ENCODE data around the gene CELSR1.
"Not testable (repeated sequence)": the region's sequence is repeated elsewhere in the genome, so short reads cannot be mapped to it uniquely, and the experiment has no call there.

Gene CELSR1

DNA sequence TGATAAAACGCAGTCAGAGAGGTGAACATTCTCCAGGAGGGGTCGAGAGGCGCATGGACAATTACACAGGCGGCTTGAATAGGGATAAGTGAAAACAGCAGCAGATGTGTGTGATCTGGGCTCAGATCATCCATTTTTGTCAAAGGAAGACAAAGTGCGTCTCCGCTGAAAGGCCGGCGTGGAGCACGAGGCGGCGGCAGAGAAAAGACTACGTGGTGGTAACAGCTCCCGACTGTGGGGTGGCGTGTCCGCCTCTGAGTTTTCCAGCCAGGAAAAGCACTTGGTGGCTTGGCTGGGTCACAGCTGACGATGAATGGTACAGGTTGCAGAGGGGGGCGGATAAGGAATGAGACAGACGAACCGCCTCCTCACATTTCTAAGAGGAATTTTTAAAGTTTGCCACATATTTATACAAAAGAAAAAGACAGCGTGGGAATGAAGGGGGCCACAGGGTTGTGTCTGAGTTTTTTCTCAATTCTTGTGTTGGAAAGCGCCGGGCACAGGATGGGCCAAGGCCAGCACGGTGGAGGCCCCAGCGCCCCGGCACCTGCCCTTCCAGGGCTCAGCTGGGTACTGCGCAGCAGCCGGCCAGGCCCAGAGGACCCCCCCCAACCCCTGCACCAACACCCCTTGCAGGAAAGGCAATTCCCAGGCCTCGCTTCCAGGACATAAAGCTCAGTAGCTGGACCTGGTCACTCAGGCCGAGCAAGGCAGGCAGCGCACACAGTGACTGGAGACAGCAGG, 121.5 kb downstream of the CELSR1 start:
- no peak for DNase-seq

DNA sequence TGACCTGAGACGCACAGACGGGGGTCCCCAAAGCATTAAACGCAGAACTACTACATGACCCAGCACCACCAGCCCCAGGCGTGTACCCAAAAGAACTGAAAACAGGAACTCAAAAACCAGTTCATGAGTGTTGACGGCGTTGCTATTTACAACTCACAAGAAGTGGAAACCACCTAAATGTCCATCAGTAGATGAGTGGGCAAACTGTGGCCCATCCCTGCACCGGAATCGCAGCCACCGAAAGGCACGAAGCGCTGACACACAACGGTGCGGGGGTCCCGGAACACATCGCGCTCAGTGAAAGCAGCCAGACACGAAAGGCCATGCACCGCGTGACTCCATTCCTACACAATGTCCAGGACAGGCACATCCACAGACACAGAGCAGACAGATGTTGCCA, 122.7 kb downstream of the CELSR1 start:
- DNase-seq = no peak

DNA sequence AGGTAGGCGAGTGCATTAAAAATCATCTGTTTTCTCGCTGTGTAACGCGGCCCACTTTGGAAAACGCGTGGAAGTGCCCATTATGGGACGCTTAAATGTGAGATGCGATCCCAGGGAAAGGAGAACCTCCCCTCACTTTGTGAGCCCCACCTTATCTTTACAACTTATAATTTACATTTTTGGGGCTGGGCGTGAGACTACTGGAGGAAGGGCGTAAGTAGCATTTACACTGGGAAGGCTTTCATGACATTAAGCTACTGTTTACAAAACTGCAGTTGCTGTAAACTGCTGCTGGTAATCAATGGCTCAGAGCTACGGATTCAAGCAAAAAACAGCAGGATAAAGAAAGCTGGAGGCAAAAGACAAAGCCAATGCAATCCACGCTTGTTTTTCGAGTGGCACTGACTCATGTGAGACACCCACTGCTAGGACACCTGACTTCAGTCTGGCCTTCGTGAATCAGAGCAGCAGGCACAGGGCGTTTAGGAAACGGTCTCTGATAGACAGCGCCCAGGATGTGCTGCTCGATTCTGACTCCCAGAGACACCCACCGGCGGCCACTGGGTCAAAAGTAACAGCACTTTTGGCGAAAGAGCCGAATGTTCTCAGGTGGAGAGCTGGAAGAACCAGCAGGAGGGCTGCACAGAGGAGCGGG, 123.6 kb downstream of the CELSR1 start:
- DNase-seq = no peak

DNA sequence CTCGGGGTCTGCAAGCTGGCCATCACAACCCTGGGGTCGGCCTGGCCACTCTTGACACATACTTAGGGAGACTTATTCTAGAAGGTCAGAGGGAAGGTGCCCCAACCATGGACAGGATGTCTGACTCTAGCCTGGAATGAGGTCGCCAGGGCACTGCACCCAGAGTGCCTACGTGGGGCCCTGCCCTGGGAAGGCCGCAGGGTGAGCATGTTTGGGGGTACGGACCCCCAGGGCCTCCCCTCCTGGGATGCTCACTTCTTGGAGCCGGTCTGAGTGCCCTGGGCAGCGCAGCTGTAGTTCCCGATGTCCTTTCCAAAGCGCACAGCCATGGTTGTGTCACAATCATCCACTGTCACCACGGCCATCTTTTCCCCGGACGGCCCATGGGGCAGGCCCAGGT, 126.1 kb downstream of the CELSR1 start:
- no peak for DNase-seq

DNA sequence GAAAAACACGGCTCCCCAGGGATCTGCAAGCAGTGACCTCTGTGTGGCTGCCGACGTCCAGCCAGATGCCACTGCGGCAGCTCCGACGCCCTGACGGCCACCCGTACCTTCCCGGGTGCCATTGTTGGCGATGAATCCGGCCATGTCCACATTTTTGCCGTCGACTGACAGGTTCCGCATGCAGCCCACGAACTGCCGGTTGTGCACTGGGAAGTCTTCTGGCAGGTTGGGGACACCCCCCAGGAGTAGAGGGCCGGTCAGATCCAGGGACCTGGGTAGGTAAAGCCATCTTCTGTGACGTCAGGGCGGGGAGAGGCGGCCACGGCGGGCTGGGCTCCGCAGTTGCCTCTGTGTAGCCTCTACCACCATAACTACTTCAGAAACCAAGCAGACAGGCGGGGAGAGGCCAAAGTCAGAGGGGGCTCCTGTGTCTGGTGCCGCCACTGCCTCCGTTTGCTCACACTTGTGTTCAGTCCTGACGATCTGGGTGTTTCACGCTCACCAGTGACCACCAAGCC, 127.1 kb downstream of the CELSR1 start:
- no peak for DNase-seq

DNA sequence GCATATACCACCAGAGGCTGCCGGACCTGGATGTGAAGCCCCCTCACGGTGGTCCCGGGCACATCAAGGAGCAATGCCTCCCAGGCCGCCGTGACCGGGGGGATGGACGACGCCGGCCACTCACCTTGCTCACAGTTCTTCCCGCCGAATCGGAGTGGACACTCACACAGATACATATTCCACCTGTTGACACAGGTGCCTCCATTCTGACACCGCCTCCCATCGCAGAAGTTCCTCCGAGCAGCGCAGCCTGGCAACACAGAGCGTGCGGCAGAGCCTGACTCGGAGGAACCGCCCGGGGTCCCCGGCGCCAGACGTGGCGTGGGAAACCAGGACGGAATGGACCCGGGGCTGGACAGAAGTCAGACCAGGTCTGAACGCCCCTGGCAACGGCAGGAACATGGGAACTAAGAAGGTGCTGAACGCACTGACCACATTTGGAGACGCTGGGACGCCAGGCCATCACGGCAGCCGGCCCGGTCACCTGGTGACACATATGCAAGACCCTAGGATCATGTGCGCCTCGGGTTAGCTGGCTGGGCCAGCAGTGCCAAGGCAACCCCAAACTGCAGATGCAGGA, 127.7 kb downstream of the CELSR1 start:
- no peak for DNase-seq

DNA sequence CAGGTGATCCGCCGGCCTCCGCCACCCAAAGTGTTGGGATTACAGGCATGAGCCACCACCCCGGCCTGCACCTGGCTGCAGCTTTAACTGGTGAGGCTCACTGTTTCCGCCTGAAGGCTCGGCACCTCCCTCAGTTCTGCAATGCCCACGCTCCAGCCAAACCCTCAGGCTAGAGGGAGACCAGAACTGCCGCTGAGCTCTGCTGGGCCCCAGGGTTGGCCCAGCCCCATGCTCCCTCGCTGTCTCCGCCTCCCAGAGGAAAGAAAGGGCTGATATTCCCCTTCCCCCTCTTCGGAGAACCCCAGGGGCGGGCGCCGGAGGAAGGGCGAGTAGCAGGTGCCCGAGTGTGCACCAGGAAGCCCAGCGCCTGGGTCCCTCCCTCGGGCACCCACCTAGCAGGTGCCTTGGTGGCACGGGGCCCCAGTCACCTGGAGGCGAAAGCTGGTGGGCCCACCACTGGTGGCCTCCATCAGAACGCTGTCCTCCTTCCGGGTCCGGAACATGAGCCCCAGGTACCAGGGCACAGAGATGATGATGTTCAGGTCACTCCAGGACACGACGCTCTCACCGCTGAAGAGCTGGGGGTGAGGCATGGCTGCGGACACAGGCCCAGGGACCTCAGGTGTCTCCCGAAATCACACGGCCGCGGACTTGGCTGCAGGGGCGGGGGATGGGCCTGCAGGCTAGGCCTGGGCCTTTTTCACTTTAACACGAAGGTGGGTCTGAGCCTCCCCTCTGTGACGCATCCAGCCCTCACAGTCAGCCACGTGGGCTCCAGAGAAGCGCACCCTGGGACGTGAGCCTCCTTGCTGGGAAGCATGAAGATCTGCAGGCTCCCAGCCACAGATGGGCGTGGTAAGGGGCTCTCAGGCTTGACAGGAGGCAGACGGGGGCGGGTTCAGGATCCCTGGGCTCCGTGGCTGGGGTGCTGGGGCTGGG, 128.6 kb downstream of the CELSR1 start:
- no peak for DNase-seq

DNA sequence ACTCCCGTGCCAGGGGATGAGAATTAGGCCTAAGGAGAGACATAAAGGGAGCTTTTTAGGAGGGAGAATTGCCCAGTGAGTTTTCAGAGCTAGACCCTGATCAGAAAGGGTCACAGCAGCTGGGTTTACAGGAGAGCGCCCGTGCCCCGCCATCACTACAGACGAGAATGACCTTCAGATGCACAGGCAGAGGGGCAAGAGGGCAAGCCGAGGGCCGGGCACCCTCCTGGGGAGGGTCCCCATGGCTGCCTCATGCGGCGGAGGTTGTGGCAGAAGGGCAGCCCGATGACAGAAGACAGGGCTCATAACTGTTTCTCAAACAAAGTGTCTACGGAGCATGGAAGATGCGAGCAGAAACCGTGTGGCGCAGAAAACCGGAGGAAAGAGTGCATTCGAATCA, 129.7 kb downstream of the CELSR1 start:
- no peak for DNase-seq

DNA sequence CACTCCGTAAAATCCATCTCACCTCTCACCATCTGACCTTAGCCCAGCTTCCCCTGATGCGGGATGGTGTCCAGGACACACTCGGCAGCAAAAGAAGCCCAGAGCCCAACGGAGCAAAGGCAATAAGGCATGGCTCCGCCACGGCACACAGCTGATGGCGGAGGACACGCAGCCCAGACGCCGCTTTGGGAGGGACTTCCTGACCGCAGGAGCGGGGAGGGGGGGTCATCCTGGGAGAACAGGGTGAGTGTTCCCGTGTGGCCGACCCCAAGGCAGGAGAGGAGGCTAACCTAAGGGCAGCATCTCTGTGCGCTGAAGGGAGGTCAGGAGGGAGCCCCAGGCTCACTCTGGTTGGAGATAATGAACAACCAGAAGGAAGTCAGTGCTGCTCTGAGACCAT, 130.6 kb downstream of the CELSR1 start:
- no peak for DNase-seq

DNA sequence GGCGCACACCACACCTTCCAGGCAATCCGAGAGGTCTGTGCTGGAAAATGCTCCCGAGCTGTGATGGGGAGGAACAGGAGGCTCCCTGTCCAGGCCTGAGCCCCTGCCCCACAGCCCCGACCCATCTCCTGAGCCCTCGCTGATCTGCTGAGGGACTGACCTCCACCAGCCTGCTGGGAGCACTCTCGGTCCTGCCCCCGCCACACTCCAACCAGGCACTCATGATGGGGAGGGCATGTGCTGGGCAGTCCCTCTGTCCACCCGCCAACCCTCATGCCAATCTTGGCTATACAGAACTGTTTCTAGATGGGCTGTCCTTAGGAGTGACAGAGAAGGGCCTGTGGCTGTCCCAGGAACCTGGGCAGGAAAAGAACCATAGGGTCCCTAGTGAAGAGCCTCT, 131.1 kb downstream of the CELSR1 start:
- DNase-seq = no peak

DNA sequence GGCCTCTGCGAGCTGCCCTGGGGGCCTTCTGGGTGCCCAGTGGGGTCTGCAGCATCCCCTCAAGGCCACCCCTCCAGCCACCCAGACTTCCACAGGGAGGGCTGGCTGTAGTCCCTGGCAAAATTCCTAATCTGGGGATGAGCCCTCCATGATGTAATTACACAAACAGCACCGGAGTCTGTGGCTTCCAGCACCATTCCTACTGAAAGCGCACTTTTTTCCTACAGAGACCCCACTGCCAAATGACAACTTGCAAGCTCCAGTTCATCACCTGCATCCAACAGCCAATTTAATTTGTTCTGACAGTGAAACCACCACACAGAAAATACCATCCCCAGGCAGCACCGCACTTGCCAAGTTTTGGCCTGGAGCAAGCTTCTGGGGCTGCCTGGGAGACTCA, 131.5 kb downstream of the CELSR1 start:
- DNase-seq = no peak

DNA sequence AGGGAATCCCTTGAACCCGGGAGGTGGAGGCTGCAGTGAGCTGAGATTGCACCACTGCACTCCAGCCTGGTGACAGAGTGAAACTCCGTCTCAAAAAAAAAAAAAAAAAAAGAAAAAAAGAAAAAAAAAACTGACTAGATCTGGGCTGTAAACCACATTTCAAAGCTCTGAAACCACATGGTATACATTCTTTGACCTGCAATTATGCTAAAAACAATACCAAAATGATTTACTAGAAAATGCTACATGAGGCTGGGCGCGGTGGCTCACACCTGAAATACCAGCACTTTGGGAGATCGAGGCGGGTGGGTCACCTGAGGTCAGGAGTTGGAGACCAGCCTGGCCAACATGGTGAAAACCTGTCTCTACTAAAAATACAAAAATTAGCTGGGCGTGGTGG, 133.5 kb downstream of the CELSR1 start:
- not testable (repeated sequence) for DNase-seq

DNA sequence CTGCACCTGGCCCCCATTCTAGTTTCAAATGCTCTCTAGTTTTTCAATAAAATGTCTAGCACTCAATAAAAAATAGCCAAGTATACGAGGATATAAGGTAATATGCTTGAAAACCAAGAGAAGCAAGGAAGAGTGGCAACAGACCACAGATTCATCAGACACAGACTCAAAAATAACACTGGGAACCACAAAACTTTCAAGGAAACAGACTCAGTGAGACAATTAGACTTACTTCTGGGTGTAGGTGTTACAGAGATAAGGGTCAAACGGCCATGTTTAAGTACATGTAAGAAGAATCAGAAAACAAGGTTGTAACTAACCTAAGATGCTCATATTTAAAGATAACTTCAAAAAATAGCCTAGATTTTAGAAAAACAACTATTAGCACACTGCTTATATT, 134.9 kb downstream of the CELSR1 start:
- no peak for DNase-seq

DNA sequence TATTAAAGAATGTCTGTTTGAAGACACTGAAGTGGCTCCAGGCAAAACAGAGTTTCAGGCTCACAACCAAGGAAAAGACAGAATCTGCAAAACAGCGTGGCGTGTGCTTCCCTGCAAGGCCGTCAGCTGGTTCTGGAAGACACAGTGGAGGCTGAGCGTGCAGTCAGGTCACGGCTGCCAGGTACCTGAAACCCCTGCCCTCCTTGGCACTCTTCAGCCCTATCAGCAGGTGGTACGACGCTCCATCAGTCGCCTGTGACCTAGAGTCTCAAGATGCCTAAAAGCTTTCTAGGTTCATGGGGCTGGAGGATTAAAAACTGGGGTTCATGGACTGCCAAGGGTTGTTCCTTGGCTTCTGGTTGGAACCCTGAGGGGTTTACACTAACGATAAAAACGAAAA, 136.1 kb downstream of the CELSR1 start:
- no peak for DNase-seq

DNA sequence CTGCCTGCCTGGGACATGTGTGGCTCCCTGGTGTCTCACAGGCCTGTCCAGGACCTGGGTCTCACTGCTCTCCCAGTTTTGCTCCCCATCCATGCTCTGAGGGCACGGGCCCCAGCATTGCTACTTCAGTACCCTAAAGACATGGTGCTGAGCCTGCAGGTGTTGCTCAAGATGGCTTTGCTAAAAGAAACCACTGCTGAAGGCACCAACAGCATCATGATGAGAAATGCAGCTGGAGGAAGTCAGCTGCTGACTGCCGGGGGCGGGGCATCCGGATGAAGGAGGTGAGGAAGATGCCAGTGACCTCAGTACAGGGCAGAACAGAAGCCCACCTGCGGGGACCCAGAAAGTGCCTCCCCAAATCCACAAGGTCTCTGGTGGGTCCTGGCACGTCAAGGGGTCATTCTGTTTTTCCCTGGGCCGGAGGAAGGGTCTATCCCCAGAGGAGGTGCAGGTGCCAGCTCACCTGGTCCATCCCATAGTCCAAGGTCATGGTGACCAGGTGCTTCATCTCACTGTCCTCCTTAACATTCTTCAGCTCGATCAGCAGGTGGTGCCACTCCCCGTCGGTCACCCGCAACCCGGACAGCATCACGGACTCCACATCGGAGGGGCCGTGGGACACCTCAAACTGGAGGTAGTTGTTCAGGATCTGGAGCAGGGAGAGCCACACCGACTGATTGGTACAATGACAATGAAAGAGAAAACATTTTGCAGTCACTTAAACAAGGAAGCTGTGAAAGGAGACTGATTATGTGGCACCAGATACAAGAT, 138.0 kb downstream of the CELSR1 start:
- no peak for DNase-seq

DNA sequence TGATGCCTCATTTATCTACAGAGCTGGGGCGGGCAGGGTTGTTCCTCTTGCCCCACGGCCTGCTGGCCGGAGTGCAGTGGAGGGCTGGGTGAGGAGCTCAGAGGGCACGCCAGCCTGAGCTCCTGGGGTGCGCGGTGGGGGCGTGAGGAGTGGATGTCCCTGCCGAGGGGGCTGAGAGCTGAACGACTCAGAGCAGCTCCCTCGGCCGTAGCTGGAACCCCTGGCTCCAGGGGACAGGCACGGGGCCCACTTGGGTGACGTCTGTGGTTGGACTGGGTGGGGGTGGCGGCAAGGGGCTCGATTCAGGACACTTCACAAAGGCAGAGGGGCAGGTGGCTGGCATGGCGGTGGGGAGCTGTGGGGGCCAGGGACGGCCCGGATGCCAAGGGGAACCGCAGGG, 139.5 kb downstream of the CELSR1 start:
- DNase-seq = no peak

DNA sequence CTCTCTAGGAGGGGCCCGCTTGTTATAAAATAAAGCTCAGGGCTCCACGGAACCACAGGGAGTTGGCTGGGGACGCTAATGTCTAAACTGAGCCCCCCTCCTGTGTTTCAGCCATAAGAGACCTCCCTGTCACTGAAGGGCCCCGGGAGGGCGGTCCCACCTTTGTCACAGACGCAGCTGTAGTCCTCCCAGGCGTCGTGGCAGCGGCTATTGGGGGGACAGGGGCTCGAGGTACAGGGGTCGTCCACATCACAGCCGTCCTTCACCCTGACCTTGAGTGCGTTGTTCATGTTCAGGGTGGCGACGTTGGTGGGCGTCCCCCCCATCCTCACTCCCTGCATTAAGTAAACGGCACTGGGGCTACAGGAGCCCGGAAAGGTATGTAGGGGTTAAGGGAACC, 139.9 kb downstream of the CELSR1 start:
- no peak for DNase-seq

DNA sequence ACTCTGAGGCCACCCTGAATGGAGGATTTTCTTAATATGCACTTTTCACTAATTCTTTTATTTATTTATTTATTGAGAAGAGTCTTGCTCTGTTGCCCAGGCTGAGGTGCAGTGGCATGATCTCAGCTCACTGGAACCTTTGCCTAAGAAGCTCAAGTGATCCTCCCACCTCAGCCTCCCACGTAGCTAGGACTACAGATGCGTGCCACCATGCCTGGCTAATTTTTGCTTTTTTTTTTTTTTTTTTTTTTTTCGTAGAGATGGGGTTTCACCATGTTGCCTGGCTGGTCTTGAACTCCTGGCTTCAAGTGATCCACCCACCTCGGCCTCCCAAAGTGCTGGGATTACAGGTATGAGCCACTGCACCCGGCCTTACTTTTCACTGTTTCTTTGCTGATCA, 140.4 kb downstream of the CELSR1 start:
- not testable (repeated sequence) for DNase-seq

DNA sequence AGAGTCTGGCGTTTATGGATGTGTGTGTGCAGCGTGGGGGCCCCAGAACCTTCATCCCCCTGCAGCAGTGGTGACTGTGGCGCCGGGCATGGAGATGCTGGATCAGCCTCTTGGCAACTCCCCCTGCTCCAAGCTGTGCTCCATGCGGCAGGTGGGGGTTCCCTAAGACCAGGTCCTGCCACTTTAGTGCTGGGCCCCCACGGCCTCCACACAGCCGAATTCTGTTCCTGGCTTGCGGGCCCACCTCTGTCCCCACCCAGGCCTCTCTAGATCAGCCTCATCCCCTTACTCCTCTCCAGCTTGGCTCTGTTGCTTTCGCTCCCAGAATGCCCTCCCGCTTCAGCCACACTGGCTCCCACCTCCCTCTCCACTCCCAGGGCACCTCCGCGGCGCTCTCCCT, 142.3 kb downstream of the CELSR1 start:
- DNase-seq = no peak

DNA sequence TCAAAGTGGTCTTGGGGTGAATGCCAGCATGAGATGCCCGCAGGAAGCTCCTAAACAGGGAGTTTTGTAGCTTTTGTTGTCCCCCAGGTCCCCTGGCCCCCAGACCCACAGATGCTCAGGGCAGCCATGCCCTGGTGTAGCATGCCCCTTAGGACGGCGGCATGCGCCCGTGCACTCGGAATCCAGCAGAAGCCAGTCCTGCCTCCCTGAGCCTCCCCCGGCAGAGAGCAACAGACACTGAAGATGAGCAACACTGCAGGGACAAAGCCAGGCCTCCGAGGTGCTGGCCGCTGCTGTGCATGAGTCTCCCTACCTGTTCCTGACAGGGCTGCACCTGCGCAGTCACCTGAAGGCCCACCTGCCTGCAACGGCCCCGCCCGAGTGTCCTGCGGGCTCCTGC, 142.8 kb downstream of the CELSR1 start:
- DNase-seq = no peak

DNA sequence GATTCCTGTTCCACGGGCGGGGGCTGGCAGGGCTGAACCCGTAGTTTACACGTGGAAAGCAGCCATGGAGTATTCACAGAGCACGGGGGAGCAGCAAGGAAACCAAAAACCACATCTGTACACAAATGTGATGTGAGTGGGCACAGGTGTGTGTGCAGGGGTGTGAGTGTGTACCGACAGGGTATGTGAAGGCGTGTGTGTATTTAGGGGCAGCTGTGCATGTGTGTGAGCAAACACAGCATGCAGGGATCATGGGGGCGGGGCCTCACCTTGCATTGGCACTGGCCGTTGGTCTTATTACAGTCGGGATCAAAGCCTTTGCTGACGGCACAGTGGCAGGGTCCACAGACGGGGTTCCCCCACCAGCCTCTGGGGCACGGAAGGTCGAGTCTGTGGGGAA, 143.5 kb downstream of the CELSR1 start:
- no peak for DNase-seq

DNA sequence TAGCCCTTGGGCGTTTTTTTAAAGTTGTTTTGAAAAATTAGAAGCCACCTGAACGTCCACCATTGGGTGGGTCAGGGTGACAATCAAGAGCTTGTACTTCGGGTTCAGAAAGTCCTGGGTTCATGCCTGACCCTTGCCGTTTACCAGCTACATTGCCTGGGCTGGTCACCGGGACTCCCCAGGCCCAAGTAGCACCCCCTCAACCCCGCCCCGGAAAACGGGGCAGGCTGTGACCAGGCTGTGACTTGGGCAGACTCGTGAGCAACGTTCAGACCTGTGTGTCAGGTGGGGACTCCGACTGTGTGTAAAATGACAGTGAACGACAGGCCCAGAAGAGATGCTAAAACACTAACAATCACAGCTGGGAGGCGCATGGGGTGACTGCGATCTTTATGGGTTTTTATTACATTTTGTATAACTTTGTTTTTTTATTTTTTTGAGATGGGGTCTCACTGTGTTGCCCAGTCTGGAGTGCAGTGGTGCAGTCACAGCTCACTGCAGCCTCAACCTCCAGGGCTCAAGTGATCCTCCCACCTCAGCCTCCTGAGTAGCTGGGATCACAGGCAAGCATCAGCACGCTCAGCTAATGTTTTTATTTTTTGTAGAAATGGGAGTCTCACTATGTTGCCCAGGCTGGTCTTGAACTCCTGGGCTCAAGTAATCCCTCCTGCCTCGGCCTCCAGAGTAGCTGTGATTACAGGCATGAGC, 145.1 kb downstream of the CELSR1 start:
- no peak for DNase-seq

Measured in DMS153 (cell line).